ENCODE results near the gene SSR3. TPM values are rescaled to one million over a fixed set of nuclear protein-coding genes. Genes with fewer than 3 reads are reported as not detected.
A peak's percentile ranks its signal among the peaks of the same experiment; 100 is the strongest.

Gene SSR3
- total RNA-seq, 1 donor from 2014 or later, result 155 TPM

DNA sequence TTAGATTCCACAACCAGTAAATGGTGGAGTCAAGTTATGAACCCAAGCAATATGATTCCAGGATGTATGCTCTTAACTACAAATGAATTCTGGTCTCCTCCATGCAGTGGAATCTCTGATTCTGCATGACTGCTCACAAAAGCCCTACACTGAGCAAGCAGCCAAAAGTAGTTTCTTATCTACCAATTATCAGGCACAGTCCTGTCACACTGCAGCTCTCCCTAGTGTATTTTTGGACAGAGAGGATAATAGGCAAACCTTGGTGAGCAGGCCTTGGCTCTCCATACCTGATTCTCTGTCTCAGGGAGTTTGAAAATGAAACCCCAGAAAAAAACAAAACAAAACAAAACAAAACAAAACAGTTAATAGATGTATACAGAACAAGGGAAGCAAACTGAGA, 3.5 kb upstream of the SSR3 start:
- intact Hi-C loops (cut with DNase I), result loop anchor here (5.0 kb wide), 1 partner anchor 259 kb away; no protein-coding TSS in a partner anchor
- DNase-seq (ENCODE audit: low spot score in 2 of 2), result no peak

DNA sequence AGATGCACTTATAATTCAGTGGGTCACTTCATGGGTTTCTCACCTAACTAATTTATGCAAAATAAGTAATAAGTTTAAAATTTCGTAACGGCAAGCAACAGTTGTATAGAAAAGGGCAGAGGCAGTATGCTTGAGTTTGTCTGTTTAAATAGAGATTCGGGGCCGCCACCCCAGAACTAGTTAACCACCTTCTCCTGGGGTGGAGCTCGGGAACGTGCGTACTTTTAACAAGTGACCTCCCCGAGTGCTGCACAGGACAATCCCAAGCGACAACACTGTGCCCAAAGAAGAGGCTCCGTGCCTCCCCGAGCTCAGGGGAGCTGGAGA, 439 bp downstream of the SSR3 start:
- TF ChIP-seq, protein P1, sequence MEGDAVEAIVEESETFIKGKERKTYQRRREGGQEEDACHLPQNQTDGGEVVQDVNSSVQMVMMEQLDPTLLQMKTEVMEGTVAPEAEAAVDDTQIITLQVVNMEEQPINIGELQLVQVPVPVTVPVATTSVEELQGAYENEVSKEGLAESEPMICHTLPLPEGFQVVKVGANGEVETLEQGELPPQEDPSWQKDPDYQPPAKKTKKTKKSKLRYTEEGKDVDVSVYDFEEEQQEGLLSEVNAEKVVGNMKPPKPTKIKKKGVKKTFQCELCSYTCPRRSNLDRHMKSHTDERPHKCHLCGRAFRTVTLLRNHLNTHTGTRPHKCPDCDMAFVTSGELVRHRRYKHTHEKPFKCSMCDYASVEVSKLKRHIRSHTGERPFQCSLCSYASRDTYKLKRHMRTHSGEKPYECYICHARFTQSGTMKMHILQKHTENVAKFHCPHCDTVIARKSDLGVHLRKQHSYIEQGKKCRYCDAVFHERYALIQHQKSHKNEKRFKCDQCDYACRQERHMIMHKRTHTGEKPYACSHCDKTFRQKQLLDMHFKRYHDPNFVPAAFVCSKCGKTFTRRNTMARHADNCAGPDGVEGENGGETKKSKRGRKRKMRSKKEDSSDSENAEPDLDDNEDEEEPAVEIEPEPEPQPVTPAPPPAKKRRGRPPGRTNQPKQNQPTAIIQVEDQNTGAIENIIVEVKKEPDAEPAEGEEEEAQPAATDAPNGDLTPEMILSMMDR (IDR thresholded peaks at IDR 0.05), result no peak

More for the DNA sequence above, 3.5 kb upstream of the SSR3 start:
- no peaks in the 10 kb centered on the region for H3K4me1 ChIP-seq
- no peak overlapping the region for H3K4me3 ChIP-seq
- TF ChIP-seq, protein P1 (IDR thresholded peaks at IDR 0.05), result no peak
- H3K27me3 ChIP-seq, result no peaks in the 10 kb centered on the region
- no peaks in the 10 kb centered on the region for H3K9me3 ChIP-seq
- no peaks in the 10 kb centered on the region for H3K36me3 ChIP-seq
- H3K27ac ChIP-seq, result no peak overlapping the region

DNA sequence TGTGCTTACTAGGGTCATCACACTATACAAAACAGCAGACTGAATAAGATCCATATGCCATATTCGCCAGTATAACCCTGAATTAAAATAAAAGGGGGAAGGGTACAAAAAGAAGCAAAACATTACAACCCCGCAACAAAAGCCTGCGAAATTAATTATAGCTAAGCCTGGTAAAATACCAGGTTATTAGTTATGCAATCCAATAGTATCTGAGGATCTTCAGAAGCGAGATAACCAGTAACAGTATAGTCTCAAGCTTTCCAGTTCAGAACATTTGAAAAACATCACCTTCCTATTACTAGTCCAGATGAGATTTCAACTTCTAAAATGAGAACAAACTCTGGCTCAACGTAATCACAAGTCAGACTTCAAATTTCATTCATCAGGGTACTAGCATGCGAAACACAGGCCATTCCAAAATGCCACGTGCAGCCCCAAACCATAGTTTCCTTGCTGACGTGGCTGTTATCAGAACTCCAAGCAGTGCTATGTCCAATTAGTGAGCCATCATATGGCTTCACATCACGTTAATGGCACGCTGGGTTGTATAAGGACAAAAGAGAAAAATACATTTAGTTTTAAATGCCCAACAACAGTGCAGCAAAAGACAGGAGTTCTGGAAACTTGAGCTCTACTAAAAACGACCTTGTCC, 1.1 kb downstream of the SSR3 start:
- Histone ChIP-seq H3K27ac (peak overlapping the region in 1 of 2 donors; percentile 83), H3K9me3 (no peaks in the 10 kb centered on the region), H3K4me1 (peaks cover 0 to 11% of the 10 kb centered on the region in 2 donors), H3K36me3 (peaks cover 0 to 15% of the 10 kb centered on the region in 2 donors), H3K27me3 (no peaks in the 10 kb centered on the region), H3K4me3 (peak overlapping the region; percentile 84 to 95)
- no peak for DNase-seq (ENCODE audit: low spot score in 2 of 2)
- TF ChIP-seq, protein P1 (IDR thresholded peaks at IDR 0.05), result no peak
- intact Hi-C loops (cut with DNase I), result loop anchor here (2.0 to 5.0 kb wide), 3 partner anchors 527 to 578 kb away; no protein-coding TSS in a partner anchor

More for the DNA sequence above, 439 bp downstream of the SSR3 start:
- intact Hi-C loops (cut with DNase I), result loop anchor here (2.0 to 5.0 kb wide), 3 partner anchors 526 to 578 kb away; no protein-coding TSS in a partner anchor
- Histone ChIP-seq H3K9me3 (no peaks in the 10 kb centered on the region), H3K27ac (peak overlapping the region; percentile 71 to 83), H3K27me3 (no peaks in the 10 kb centered on the region), H3K36me3 (peaks cover 0 to 14% of the 10 kb centered on the region in 2 donors), H3K4me1 (peaks cover 0 to 11% of the 10 kb centered on the region in 2 donors), H3K4me3 (peak overlapping the region; percentile 84 to 95)
- DNase-seq (ENCODE audit: low spot score in 2 of 2), result no peak

DNA sequence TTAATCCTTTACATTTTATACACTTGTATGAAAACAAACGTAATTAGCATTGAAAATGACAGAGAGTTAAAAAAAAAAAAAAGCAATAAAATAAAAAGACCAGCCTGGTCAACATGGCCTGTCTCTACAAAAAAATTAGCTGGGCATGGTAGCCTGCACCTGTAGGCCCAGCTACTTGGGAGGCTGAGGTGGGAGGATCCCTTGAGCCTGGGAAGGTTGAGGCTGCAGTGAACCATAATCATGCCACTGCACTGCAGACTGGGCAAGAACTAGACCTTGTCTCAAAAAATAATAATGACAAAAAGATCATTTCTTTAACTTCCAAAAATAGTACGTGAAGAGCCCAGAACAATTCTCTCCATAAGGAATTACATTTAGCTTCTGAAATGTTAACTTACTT, 1.9 kb downstream of the SSR3 start:
- Histone ChIP-seq H3K27ac (no peak overlapping the region), H3K36me3 (peaks cover 6 to 23% of the 10 kb centered on the region in 2 donors)
- intact Hi-C loops (cut with DNase I), result loop anchor here (5.0 kb wide), 1 partner anchor 579 kb away; no protein-coding TSS in a partner anchor

DNA sequence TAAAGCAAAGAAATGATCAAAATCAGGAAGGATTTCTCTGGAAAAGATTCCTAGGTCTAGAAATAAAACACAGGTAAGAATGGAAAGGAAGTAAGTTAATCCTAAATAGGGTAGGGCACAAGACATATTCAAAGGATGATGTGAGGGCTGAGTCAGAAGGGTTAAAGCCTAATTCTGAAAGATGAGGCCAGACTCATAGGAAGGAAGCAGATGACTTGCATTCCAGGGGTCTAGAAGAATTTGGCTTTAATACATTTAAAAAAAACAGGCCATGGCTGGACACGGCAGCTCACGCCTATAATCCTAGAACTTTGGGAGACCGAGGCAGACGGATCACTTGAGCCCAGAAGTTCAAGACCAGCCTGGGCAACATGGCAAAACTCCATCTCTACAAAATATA, 3.2 kb downstream of the SSR3 start:
- Histone ChIP-seq H3K27me3 (no peaks in the 10 kb centered on the region), H3K36me3 (peaks cover 11 to 35% of the 10 kb centered on the region in 2 donors), H3K27ac (peak overlapping the region in 1 of 2 donors; percentile 36), H3K4me1 (peaks cover 0 to 14% of the 10 kb centered on the region in 2 donors), H3K9me3 (no peaks in the 10 kb centered on the region), H3K4me3 (peak overlapping the region in 1 of 2 donors; percentile 95)
- TF ChIP-seq, protein P1 (IDR thresholded peaks at IDR 0.05), result no peak
- intact Hi-C loops (cut with DNase I), result loop anchor here (5.0 kb wide), 1 partner anchor 581 kb away; no protein-coding TSS in a partner anchor
- no peak for DNase-seq (ENCODE audit: low spot score in 2 of 2)

More for the DNA sequence above, 1.9 kb downstream of the SSR3 start:
- no peak for DNase-seq (ENCODE audit: low spot score in 2 of 2)
- Histone ChIP-seq H3K4me1 (peaks cover 0 to 14% of the 10 kb centered on the region in 2 donors), H3K4me3 (peak overlapping the region in 1 of 2 donors; percentile 95), H3K9me3 (no peaks in the 10 kb centered on the region), H3K27me3 (no peaks in the 10 kb centered on the region)
- TF ChIP-seq, protein P1 (IDR thresholded peaks at IDR 0.05), result no peak

Data from ascending aorta (tissue), 2 donors.